Measurements from ENCODE around the gene DIAPH2.

Gene DIAPH2

DNA sequence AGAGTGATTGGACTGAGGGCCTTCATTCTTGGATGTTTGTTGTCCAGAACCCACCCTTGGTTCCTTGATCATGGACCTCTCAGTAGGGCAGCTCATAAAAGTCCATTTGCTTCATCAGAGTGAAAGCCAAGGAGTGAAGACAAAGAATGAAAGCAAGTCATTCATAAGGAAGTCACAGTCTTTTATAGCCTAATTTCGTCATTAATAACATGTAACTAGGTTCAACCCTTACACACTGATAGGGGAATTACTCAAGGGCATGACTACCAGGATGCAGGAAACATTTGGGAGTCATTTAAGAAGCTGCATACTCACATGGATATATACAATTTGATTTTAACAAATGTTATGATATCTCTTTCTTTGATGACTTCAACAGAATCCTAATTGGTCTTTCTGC, 294.3 kb downstream of the DIAPH2 start:
- no peak overlapping the region for H3K9ac ChIP-seq (ENCODE audit: low read length)
- H3K4me1 ChIP-seq (ENCODE audit: insufficient read depth, low read length) = no peaks in the 10 kb centered on the region
- H3K27me3 ChIP-seq (ENCODE audit: control insufficient read depth in 1 of 2, insufficient read depth in 2 of 2, low read length in 2 of 2) = no peaks in the 10 kb centered on the region

DNA sequence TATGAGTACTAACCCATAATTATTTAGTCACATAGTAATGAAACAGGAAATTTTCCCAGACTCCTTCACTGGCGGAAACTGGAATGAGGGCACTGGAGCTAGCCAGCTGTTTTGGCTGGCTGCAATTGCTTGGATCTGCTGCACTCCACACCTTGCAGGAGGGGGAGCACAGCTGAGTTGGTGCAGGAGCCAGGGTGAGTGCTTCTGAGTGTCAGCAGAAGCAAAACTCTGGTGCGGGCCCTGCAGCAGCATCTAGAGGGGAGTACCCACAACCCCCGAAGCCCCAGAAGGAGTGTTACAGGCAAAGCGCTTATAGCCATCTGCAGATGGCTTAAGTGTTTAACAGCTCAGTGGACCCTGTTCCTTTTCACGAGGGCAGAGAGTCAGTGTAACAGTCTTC, 295.1 kb downstream of the DIAPH2 start:
- Histone ChIP-seq H3K36me3 (ENCODE audit: insufficient read depth, low read length) (no peaks in the 10 kb centered on the region), H3K9me3 (ENCODE audit: low read length) (no peaks in the 10 kb centered on the region), H3K27ac (ENCODE audit: low read depth, low read length) (no peak overlapping the region), H3K4me1 (ENCODE audit: insufficient read depth, low read length) (no peaks in the 10 kb centered on the region), H3K4me3 (ENCODE audit: low read depth in 1 of 2, low read length in 2 of 2) (no peak overlapping the region), H3K9ac (ENCODE audit: low read length) (no peak overlapping the region), H3K27me3 (ENCODE audit: control insufficient read depth in 1 of 2, insufficient read depth in 2 of 2, low read length in 2 of 2) (no peaks in the 10 kb centered on the region)

More for the DNA sequence above, 294.3 kb downstream of the DIAPH2 start:
- no peaks in the 10 kb centered on the region for H3K9me3 ChIP-seq (ENCODE audit: low read length)
- H3K27ac ChIP-seq (ENCODE audit: low read depth, low read length) = no peak overlapping the region
- no peaks in the 10 kb centered on the region for H3K36me3 ChIP-seq (ENCODE audit: insufficient read depth, low read length)
- H3K4me3 ChIP-seq (ENCODE audit: low read depth in 1 of 2, low read length in 2 of 2) = no peak overlapping the region

GRCh38 chrX:96982161-96982560, 297.5 kb downstream of the DIAPH2 start:
- H3K9me3 ChIP-seq (ENCODE audit: low read length) = no peaks in the 10 kb centered on the region
- H3K36me3 ChIP-seq (ENCODE audit: insufficient read depth, low read length) = no peaks in the 10 kb centered on the region
- H3K4me3 ChIP-seq (ENCODE audit: low read depth in 1 of 2, low read length in 2 of 2) = no peak overlapping the region
- H3K4me1 ChIP-seq (ENCODE audit: insufficient read depth, low read length) = no peaks in the 10 kb centered on the region
- H3K9ac ChIP-seq (ENCODE audit: low read length) = no peak overlapping the region
- peaks cover 0 to 2% of the 10 kb centered on the region in 2 donors for H3K27me3 ChIP-seq (ENCODE audit: control insufficient read depth in 1 of 2, insufficient read depth in 2 of 2, low read length in 2 of 2)
- H3K27ac ChIP-seq (ENCODE audit: low read depth, low read length) = no peak overlapping the region

- Histone ChIP-seq H3K27me3 (ENCODE audit: control insufficient read depth in 1 of 2, insufficient read depth in 2 of 2, low read length in 2 of 2) (peaks cover 0 to 4% of the 10 kb centered on the region in 2 donors), H3K4me1 (ENCODE audit: insufficient read depth, low read length) (no peaks in the 10 kb centered on the region), H3K27ac (ENCODE audit: low read depth, low read length) (no peak overlapping the region), H3K4me3 (ENCODE audit: low read depth in 1 of 2, low read length in 2 of 2) (no peak overlapping the region), H3K36me3 (ENCODE audit: insufficient read depth, low read length) (no peaks in the 10 kb centered on the region), H3K9me3 (ENCODE audit: low read length) (no peaks in the 10 kb centered on the region), H3K9ac (ENCODE audit: low read length) (no peak overlapping the region)
Observed at GRCh38 chrX:96984538-96984937, 299.9 kb downstream of the DIAPH2 start.

- H3K4me3 ChIP-seq (ENCODE audit: low read depth in 1 of 2, low read length in 2 of 2) = no peak overlapping the region
Observed at GRCh38 chrX:96985046-96985445, 300.4 kb downstream of the DIAPH2 start.

GRCh38 chrX:96987228-96987627, 302.6 kb downstream of the DIAPH2 start:
- Histone ChIP-seq H3K9ac (ENCODE audit: low read length) (no peak overlapping the region), H3K27me3 (ENCODE audit: control insufficient read depth in 1 of 2, insufficient read depth in 2 of 2, low read length in 2 of 2) (peaks cover 0 to 4% of the 10 kb centered on the region in 2 donors), H3K36me3 (ENCODE audit: insufficient read depth, low read length) (no peaks in the 10 kb centered on the region), H3K4me1 (ENCODE audit: insufficient read depth, low read length) (no peaks in the 10 kb centered on the region), H3K4me3 (ENCODE audit: low read depth in 1 of 2, low read length in 2 of 2) (no peak overlapping the region), H3K27ac (ENCODE audit: low read depth, low read length) (no peak overlapping the region), H3K9me3 (ENCODE audit: low read length) (no peaks in the 10 kb centered on the region)

More at GRCh38 chrX:96985046-96985445, 300.4 kb downstream of the DIAPH2 start:
- Histone ChIP-seq H3K9ac (ENCODE audit: low read length) (no peak overlapping the region), H3K27me3 (ENCODE audit: control insufficient read depth in 1 of 2, insufficient read depth in 2 of 2, low read length in 2 of 2) (peaks cover 0 to 4% of the 10 kb centered on the region in 2 donors), H3K4me1 (ENCODE audit: insufficient read depth, low read length) (no peaks in the 10 kb centered on the region), H3K9me3 (ENCODE audit: low read length) (no peaks in the 10 kb centered on the region), H3K36me3 (ENCODE audit: insufficient read depth, low read length) (no peaks in the 10 kb centered on the region), H3K27ac (ENCODE audit: low read depth, low read length) (no peak overlapping the region)

DNA sequence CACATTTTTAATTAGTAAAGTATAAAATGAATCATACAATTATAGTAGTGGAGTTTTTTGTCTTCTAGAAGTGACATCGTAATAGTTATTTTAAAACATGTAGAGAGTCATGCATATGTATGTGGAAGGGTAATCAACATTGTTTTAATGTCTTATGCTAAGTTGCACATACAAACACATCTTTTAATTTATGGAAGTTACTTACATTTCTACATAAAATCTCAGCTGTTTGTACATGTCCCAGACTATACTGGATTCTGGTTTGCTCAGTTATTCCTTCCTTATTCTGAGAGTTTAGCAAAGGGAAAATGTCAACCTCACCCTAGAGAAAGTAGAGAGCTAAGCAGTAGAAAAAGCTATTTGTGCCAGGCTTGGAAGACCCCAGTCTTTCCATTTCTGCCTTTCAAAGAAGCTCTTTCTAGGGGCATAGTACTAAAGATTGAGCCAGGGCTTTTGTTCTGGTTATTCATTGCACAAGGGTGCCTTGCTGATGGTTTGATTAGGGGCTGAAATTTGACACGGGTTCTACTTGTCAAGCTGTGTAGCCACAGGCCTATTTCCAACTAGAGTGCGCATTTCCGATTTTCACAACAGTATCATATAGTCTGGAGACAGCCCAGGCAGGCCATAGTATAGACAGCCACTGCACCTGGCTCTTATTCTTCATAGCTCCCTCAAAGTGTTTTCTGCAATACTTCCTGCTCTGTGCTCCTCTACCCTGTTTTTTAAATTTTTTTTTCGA, 305.4 kb downstream of the DIAPH2 start:
- Histone ChIP-seq H3K4me1 (ENCODE audit: insufficient read depth, low read length) (no peaks in the 10 kb centered on the region), H3K27ac (ENCODE audit: low read depth, low read length) (no peak overlapping the region), H3K27me3 (ENCODE audit: control insufficient read depth in 1 of 2, insufficient read depth in 2 of 2, low read length in 2 of 2) (peaks cover 0 to 4% of the 10 kb centered on the region in 2 donors), H3K9ac (ENCODE audit: low read length) (no peak overlapping the region), H3K36me3 (ENCODE audit: insufficient read depth, low read length) (no peaks in the 10 kb centered on the region), H3K4me3 (ENCODE audit: low read depth in 1 of 2, low read length in 2 of 2) (no peak overlapping the region), H3K9me3 (ENCODE audit: low read length) (no peaks in the 10 kb centered on the region)

GRCh38 chrX:96994093-96994492, 309.5 kb downstream of the DIAPH2 start:
- Histone ChIP-seq H3K9me3 (ENCODE audit: low read length) (no peaks in the 10 kb centered on the region), H3K27me3 (ENCODE audit: control insufficient read depth in 1 of 2, insufficient read depth in 2 of 2, low read length in 2 of 2) (no peaks in the 10 kb centered on the region), H3K4me3 (ENCODE audit: low read depth in 1 of 2, low read length in 2 of 2) (no peak overlapping the region)

GRCh38 chrX:96997196-96997595, 312.6 kb downstream of the DIAPH2 start:
- no peaks in the 10 kb centered on the region for H3K9me3 ChIP-seq (ENCODE audit: low read length)
- no peaks in the 10 kb centered on the region for H3K4me1 ChIP-seq (ENCODE audit: insufficient read depth, low read length)

More at GRCh38 chrX:96994093-96994492, 309.5 kb downstream of the DIAPH2 start:
- H3K36me3 ChIP-seq (ENCODE audit: insufficient read depth, low read length) = no peaks in the 10 kb centered on the region
- H3K27ac ChIP-seq (ENCODE audit: low read depth, low read length) = no peak overlapping the region
- H3K4me1 ChIP-seq (ENCODE audit: insufficient read depth, low read length) = no peaks in the 10 kb centered on the region
- no peak overlapping the region for H3K9ac ChIP-seq (ENCODE audit: low read length)

DNA sequence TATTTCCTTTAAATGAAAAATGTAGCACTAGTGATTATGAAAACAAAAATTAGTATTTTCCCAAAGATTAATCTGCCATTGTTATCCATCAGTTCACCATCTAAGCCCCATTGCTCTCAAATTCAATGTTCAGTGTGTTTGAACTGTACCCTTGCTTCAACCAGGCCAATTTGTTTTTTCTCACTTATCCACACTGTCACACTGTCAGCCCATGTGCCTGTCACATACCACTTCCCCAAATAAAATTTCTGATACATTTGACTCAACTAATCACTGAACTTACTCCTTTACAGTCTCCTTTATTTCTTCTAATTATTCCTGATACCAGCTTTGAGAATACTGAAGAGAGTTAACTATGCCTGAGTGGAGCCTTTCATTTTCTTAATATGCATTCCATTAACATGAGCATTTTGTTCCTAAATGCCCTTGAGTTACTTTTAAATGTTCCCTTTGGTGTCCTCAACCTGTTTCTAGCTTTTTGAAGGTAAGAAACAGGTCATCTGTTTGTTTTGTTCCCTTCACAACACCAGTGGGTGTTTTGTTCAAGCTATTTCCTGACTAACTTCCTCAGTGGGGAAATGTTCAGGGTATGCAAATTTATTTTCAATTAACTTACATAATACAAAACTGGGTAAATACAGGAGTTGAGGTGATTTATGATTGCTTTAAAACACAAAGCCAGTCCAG, 316.2 kb downstream of the DIAPH2 start:
- Histone ChIP-seq H3K27ac (ENCODE audit: low read depth, low read length) (no peak overlapping the region), H3K36me3 (ENCODE audit: insufficient read depth, low read length) (no peaks in the 10 kb centered on the region), H3K4me1 (ENCODE audit: insufficient read depth, low read length) (no peaks in the 10 kb centered on the region), H3K4me3 (ENCODE audit: low read depth in 1 of 2, low read length in 2 of 2) (no peak overlapping the region), H3K9ac (ENCODE audit: low read length) (no peak overlapping the region), H3K27me3 (ENCODE audit: control insufficient read depth in 1 of 2, insufficient read depth in 2 of 2, low read length in 2 of 2) (no peaks in the 10 kb centered on the region), H3K9me3 (ENCODE audit: low read length) (no peaks in the 10 kb centered on the region)

More at GRCh38 chrX:96997196-96997595, 312.6 kb downstream of the DIAPH2 start:
- Histone ChIP-seq H3K27ac (ENCODE audit: low read depth, low read length) (no peak overlapping the region), H3K36me3 (ENCODE audit: insufficient read depth, low read length) (no peaks in the 10 kb centered on the region), H3K4me3 (ENCODE audit: low read depth in 1 of 2, low read length in 2 of 2) (no peak overlapping the region), H3K27me3 (ENCODE audit: control insufficient read depth in 1 of 2, insufficient read depth in 2 of 2, low read length in 2 of 2) (no peaks in the 10 kb centered on the region), H3K9ac (ENCODE audit: low read length) (no peak overlapping the region)

- Histone ChIP-seq H3K27me3 (ENCODE audit: control insufficient read depth in 1 of 2, insufficient read depth in 2 of 2, low read length in 2 of 2) (peaks cover 0 to 8% of the 10 kb centered on the region in 2 donors), H3K9me3 (ENCODE audit: low read length) (no peaks in the 10 kb centered on the region), H3K36me3 (ENCODE audit: insufficient read depth, low read length) (no peaks in the 10 kb centered on the region), H3K9ac (ENCODE audit: low read length) (no peak overlapping the region), H3K27ac (ENCODE audit: low read depth, low read length) (no peak overlapping the region), H3K4me1 (ENCODE audit: insufficient read depth, low read length) (no peaks in the 10 kb centered on the region), H3K4me3 (ENCODE audit: low read depth in 1 of 2, low read length in 2 of 2) (no peak overlapping the region)
Observed at GRCh38 chrX:97006167-97006566, 321.5 kb downstream of the DIAPH2 start.
